GM19351 (cell line): ENCODE results near the gene SLC10A4.

Experiments
- ATAC-seq: cut with Tn5 transposase; IDR thresholded peaks from one replicate; pipeline ENCODE4 v1.9.1; 2021; ENCODE audit warnings: mild to moderate bottlenecking, moderate library complexity; ENCODE audit not compliant: unreplicated experiment

The SLC10A4 gene

GRCh38 chr4:48489683-48490011 lies 6.5 kb downstream of the SLC10A4 start:
- no peak for ATAC-seq

- no peak for ATAC-seq
Measured at GRCh38 chr4:48490012-48490679, 7.0 kb downstream of the SLC10A4 start, which contains the start of gene ZAR1. Gene ZAR1 (plus strand): TSS chr4:48490252. CDS start chr4:48490292, 40 bp downstream.

- ATAC-seq, result no peak
Measured at GRCh38 chr4:48490680-48491513, 7.8 kb downstream of the SLC10A4 start.

- no peak for ATAC-seq
Measured at GRCh38 chr4:48491514-48492176, 8.5 kb downstream of the SLC10A4 start.

GRCh38 chr4:48493452-48494100 lies 10.4 kb downstream of the SLC10A4 start:
- ATAC-seq, result no peak

- no peak for ATAC-seq
Measured at GRCh38 chr4:48495941-48496340, 12.8 kb downstream of the SLC10A4 start.

- ATAC-seq, result no peak
Measured at GRCh38 chr4:48498895-48499294, 15.8 kb downstream of the SLC10A4 start.

- ATAC-seq, result peak; percentile 81
Measured at GRCh38 chr4:48499551-48500066, 16.5 kb downstream of the SLC10A4 start.

GRCh38 chr4:48503233-48504025 lies 20.3 kb downstream of the SLC10A4 start:
- no peak for ATAC-seq

- no peak for ATAC-seq
Measured at GRCh38 chr4:48504026-48504330, 20.8 kb downstream of the SLC10A4 start.

GRCh38 chr4:48504352-48504751 lies 21.2 kb downstream of the SLC10A4 start:
- ATAC-seq, result no peak

- no peak for ATAC-seq
Measured at GRCh38 chr4:48506716-48507115, 23.6 kb downstream of the SLC10A4 start.

- ATAC-seq, result no peak
Measured at GRCh38 chr4:48509543-48509942, 26.4 kb downstream of the SLC10A4 start.

GRCh38 chr4:48518143-48518542 lies 35.0 kb downstream of the SLC10A4 start:
- ATAC-seq, result no peak

GRCh38 chr4:48526406-48526805 lies 43.3 kb downstream of the SLC10A4 start:
- ATAC-seq, result no peak

- ATAC-seq, result no peak
Measured at GRCh38 chr4:48538358-48538757, 55.2 kb downstream of the SLC10A4 start.
